GM18511 (cell line): ENCODE data around the gene ZFYVE1.
A peak's percentile ranks its signal among the peaks of the same experiment; 100 is the strongest.
"Not testable (repeated sequence)": the region's sequence is repeated elsewhere in the genome, so short reads cannot be mapped to it uniquely, and the experiment has no call there.

Source experiments
- ATAC-seq: cut with Tn5 transposase; IDR thresholded peaks from one replicate; pipeline ENCODE4 v1.9.1; 2021; ENCODE audit warnings: mild to moderate bottlenecking, moderate library complexity; ENCODE audit not compliant: unreplicated experiment

The ZFYVE1 gene, protein sequence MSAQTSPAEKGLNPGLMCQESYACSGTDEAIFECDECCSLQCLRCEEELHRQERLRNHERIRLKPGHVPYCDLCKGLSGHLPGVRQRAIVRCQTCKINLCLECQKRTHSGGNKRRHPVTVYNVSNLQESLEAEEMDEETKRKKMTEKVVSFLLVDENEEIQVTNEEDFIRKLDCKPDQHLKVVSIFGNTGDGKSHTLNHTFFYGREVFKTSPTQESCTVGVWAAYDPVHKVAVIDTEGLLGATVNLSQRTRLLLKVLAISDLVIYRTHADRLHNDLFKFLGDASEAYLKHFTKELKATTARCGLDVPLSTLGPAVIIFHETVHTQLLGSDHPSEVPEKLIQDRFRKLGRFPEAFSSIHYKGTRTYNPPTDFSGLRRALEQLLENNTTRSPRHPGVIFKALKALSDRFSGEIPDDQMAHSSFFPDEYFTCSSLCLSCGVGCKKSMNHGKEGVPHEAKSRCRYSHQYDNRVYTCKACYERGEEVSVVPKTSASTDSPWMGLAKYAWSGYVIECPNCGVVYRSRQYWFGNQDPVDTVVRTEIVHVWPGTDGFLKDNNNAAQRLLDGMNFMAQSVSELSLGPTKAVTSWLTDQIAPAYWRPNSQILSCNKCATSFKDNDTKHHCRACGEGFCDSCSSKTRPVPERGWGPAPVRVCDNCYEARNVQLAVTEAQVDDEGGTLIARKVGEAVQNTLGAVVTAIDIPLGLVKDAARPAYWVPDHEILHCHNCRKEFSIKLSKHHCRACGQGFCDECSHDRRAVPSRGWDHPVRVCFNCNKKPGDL

DNA sequence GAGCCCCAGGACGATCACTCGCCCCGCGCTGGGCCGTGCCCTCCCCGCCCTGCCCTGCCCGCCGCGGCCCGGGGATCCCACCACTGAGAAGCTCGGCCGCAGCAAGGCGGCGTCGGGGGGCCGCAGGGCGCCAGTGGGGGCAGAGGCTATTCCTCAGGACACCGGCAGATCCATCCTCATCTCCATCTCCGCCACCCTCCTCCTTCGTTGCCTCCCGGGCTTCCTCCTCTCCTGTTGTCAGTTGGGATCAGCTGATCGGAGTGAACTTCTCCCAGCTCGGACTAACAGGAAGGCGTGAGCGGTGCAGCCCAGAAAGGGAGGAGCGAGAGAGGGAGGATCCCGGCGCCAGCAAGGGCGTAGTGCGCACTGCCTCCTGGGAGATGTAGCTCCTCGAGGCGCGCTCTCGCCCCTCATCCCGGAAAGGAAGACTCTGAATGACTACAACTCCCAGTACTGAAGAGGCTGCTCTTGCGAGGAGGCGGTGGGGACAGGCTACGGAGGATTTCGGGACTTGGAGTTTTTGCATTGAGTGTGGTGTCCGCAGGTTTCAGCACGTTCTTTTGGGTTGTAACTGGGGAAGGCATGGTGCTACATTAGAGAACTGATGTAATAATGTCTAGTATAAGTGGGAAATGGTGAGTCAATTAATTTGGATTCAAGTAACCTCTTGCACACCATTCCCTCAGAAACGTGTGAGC, at the start of gene ZFYVE1:
Gene ZFYVE1 (minus strand): TSS at position 262 of the 698 bp plus-strand sequence. CDS start 2,598 bp downstream, outside the sequence.
- peak; percentile 99 for ATAC-seq

DNA sequence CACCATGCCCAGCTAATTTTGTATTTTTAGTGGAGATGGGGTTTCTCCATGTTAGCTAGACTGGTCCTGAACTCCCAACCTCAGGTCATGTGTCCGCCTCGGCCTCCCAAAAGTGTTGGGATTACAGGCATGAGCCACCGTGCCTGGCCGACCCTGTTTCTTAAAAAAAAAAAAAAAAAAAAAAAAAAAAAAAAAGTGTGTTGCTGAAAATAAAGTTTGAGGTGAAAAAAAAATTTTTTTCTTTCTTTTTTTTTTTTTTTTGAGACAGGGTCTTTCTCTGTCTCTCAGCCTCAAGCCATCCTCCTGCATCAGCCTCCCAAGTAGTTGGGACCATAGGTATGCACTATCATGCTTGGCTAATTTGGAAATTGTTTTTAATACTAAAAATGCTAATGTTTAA, 42.7 kb upstream of the ZFYVE1 start:
- ATAC-seq, result no peak

DNA sequence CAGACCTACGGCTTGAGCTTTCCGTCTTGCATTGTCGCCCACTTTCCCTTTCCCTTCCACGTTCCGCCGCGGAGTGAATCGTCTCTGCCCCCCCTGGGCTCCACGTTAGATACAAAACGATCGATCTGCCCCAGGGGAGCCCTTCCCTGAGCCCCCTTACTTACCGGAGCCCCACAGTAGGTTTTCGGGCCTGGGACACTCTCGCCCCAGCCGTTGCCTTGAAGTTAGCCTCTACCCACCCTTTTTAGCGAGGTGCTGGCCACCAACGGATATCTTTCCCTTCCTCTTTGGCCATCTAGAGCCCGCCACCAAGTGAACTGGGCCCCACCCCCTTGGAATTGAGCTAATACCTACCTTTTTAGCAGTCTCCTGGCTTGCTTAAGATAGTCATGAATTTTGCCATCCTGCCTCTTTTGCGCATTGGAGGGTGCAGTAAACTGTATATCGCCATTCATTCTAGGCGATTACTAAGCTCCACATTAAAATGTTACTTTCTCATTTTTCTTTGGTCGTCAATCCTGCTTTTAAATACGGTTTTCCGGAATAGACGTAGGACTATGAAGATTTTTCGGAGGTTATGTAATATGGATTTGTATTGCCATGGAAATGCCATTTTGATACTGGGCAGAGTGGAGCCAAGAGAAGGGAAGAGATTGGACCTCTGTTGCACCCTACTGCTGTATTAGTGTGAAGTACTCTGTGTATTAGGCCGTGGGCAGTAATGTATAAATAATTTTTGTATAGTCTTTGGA, 32.2 kb upstream of the ZFYVE1 start:
- ATAC-seq, result peak; percentile 25

DNA sequence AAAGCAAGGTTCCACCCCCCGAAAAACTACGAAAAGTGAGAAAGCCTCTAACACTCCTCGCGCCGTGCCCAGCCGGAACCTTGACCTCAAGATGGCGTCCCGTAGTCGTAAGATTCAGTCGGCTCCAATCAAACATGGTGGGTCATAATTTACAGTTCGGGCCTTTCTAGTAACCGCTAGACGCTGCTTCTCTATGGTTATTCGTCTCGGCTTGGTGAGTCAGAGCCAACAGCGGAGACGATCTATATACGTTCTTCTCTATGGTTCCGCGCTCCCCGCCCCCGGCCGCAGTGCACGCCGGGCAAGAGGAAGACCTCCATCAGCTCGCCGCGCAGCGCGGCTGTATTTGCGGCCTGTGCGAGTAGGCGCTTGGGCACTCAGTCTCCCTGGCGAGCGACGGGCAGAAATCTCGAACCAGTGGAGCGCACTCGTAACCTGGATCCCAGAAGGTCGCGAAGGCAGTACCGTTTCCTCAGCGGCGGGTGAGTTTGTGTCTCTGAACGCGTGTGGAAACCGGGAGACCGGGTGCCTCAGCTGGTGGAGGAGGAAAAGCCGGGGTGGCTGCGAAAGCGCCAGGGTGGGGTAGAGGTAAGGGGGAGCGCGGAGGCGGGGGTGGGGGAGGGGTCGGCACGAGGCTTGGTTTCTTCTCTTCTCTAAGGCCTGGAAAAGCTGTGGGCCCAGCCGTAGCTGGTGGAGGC, 31.5 kb upstream of the ZFYVE1 start, which contains the start of gene RBM25:
Gene RBM25 (plus strand): TSS at position 311 of the 698 bp plus-strand sequence. CDS start 13,108 bp downstream, outside the sequence.
- ATAC-seq, result peak; percentile 95

DNA sequence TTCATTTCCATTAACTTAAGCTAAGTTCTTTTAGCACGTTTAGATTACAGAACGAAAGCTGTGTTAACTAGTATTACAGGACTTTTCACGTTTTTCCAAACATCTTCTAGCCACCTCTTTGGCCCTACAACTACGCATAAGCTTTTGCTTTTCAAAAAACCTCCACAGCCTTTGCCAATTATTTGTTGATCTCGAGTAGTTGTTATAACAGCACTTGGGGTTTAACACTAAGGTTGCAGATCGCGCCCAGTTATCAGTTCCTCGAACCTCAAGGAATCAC, 31.0 kb upstream of the ZFYVE1 start:
- no peak for ATAC-seq

DNA sequence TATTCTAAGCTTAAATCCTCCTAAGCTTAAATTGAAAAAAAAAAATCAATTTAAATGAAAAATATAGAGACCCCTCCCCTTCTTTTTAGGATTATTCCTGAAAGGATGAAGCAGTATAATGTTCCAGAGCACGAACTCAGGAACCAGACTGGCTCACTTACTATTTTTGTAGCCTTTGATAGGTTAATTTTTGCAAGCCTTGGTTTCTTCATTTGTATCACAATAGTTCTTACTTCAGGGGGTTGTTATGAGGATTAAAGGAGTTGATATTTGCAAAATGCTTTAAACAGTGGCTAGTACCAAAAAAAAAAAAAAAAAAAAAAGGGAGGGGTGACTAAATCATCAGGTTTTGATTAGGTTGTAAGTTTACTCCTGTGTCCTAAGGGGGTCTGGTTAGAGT, 28.3 kb upstream of the ZFYVE1 start:
- ATAC-seq, result no peak

DNA sequence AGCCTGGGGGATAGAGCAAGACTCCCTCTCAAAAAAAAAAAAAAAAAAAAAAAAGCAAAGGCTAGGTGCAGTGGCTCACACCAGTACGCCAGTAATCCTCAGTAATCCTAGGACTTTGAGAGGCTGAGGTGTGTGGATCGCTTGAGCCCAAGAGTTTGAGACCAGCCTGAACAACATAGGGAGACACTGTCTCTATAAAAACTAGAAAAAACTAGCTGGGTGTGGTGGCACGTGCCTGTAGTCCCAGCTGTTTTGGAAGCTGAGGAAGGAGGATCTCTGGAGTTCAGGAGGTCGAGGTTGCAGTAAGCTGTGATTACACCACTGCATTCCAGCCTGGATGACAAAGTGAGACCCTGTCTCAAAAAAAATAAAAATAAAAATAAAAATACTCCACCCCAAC, 22.5 kb upstream of the ZFYVE1 start:
- ATAC-seq, result no peak

DNA sequence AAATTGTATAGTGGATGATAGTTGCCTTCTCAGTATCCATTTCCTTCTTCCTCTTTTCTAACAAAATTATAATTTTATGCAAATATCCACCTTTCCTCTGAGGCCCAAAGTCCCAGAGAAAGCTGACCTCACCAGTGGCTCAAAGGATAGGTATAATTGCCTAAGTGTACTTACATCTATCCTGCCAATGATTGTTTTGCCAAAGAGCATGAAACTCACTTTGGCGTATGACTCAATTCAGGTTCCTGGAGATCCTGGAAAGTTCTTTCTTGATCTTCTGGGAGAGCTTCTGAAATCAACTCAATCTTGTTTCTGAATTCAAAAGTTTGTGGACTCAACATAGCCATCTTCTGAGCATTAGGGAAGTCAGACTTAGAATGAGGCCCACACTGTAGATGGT, 20.9 kb upstream of the ZFYVE1 start:
- ATAC-seq, result no peak

DNA sequence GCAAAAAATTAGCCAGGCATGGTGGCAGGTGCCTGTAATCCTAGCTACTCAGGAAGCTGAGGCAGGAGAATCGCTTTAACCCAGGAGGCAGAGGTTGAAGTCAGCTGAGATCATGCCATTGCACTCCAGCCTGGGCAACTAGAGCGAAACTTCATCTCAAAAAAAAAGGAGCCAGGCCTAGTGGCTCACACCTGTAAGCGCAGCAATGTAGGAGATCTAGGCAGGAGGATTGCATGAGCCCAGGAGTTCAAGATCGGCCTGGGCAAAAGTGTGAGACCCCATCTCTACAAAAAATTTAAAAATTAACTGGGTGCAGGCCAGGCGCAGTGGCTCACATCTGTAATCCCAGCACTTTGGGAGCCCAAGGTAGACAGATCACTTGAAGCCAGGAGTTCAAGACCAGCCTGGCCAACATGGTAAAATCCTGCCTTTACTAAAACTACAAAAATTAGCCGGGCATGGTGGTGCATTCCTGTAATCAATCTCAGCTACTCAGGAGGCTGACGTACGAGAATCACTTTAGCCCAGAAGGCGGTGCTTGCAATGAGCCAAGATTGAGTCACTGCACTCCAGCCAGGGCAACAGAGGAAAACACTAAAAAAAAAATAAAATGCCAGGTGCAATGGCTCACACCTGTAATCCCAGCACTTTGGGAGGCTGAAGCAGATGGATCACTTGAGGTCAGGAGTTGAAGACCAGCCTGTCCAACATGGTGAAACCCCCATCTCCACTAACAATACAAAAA, 10.0 kb upstream of the ZFYVE1 start:
- not testable (repeated sequence) for ATAC-seq

DNA sequence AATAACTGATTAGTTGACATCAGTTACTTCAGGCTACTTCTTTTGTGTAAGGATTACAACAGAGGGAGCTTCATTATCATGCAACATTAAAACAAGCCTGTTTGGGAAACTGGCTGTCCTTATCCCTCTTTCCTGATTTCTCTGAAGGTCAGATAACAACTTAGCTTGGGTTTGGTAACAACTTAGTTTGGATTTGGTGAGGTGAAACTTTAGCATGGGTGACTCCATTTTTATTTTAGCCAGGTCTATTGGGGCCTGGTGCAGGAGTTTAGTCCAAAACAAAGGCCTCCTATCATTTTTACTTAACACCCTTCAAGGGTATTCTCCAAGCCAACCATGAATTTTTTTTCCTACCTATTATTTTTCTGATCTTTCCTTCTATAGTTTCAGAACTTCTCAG, 1.1 kb upstream of the ZFYVE1 start:
- no peak for ATAC-seq

DNA sequence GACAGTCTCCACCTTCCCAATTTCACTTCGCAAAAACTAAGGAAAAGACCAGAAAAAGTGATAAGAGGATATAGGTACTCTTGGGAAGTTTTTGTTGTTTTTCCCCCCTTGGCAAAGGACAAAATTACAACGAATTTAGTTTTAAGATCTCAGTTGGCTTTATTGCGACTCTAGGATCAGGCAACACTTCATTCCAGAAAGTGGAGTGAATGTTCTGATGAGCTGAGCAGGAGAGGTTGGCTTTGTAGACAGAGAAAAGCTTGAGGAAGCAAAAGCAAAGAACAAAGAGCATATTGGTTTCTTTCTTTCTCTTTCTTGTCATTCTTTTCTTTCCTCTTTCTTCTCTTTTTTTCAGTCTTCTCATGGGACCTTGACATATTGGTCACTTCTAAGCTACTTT, 640 bp upstream of the ZFYVE1 start:
- no peak for ATAC-seq

DNA sequence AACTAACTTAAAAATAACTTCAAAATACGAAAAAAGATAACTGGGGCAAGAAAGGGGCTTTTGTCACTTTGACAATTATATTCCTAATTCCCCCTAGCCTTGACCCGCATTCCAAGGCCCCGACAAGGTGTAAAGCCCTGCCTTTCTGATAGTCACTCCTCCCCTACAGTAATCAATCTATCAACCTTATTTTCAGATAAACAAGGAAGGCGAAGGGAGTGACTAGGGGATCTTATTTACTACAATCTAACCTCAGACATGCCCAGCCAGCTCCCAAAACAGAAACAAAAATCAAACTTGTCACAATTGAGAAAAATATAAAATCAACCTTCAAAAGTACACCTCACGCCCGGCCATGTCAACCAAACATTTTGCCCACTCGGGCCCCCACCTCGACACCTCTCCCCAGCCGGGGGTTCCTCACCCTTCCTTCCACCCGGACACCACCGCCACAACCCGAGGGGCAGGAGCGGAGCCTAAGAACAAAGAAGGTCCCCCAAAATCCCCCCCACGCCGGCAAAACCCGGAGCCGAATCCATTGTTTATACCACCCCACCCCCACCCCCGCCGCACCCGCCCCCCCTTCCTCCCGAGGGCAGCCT, 562 bp downstream of the ZFYVE1 start:
- ATAC-seq, result no peak

DNA sequence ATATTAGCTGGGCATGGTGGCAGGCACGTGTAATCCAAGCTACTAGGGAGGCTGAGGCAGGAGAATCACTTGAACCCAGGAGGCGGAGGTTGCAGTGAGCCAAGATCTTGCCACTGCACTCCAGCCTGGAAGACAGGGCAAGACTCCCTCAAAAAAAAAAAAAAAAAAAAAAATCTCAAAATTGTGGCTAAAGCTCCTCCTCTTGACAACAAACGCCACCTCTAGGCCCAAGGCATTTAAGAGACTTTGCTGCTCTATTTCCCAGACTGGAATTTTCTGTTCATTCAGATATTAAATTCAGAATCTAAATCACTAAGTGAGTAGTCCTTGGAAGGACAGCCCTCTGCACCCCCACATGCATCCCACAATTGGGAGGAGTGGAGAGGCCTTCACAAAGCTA, 1.4 kb downstream of the ZFYVE1 start:
- no peak for ATAC-seq

DNA sequence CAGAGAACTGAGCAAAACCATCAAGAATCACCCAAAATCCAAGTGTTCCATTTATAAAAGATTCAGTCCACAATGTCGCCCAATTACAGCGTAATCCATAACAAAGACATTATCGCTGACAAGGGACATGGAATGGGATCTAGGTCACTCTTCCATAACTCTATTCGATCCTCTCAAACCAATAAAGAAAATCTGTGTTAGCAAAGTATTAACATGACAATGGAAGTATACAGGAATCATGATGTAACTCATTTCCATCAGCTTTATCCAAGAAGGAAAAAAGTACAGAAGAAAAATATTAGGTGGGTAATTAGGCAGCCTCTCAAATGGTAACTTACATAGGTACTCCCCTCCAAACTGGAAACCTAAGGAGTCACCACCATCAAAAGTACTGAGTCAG, 4.9 kb downstream of the ZFYVE1 start:
- no peak for ATAC-seq

DNA sequence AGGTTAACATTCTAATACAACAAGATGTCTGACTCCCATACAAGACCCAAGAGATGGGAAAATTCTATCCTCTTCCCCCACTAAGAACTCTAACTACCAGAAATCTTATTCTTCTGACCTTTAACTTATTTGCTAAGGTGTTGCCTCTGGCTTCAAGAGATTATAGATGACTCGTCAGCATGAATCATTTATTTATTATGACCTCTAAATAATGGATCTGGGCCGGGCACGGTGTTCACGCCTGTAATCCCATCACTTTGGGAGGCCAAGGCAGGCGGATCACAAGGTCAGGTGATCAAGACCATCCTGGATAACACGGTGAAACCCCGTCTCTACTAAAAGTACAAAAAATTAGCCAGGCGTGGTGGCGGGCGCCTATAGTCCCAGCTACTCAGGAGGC, 10.9 kb downstream of the ZFYVE1 start:
- ATAC-seq, result not testable (repeated sequence)

DNA sequence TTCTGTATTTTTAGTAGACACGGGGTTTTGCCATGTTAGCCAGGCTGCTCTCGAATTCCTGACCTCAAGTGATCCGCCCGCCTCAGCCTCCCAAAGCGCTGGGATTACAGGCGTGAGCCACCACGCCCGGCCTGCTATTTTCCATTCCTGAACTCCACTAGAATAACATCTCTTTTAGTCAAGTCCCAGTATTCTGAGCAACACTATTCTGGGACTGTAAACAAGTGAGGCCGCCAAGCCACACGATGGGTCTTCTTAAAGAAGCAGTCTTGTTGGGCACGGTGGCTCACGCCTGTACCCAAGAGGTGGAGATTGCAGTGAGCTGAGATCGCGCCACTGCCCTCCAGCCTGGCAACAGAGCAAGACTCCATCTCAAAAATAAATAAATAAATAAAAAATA, 11.4 kb downstream of the ZFYVE1 start:
- not testable (repeated sequence) for ATAC-seq

DNA sequence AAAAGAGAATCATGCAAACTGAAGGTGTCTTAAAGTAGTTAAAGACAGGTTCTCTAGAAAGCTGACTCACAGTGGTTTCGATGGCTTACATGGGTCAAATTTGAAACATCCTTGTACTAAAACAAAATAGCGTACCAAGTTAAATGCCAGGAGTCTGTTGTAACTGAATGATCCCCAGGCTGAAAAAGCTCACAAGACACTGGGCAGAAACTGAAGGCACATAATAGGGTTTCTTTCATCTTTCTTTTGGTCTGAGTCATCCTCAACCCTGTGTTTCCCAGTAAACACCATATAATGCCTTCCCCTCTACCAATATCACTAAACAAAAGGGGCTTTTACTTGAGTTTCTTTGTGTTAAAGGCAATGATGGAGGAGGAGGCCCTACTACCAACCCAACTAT, 12.8 kb downstream of the ZFYVE1 start:
- peak; percentile 82 for ATAC-seq

DNA sequence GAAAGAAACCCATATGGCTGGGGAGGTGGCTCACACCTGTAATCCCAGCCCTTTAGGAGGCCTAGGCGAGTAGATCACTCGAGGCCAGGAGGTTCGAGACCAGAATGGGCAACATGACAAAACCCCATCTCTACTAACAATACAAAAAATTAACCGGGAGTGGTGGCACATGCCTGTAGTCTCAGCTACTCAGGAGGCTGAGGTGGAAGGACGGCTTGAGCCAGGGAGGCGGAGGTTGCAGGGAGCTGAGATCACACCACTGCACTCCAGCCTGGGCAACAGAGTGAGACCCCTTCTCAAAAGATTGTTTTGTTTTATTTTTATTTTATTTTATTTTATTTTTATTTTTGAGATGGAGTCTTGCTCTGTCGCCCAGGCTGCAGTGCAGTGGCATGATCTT, 15.7 kb downstream of the ZFYVE1 start:
- not testable (repeated sequence) for ATAC-seq

DNA sequence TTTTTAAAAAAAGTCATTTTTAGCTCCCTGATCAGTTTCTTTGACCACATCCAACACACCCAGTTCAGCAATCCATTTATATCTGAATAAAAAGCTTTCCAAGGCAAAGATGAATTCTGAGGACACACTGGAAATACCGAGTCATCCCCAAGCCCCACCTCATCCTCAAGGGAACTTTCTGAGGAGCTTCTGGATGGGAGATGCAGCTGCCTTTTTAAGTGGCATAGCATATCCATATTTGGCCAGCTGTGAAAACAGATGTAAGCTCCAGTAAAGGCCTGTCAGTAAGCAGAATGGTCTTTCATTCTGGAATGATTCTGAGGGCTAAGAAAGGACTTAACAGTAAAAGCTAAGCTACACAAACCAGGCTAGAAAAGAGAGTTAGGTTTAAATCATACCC, 18.4 kb downstream of the ZFYVE1 start:
- ATAC-seq, result no peak
